Mesenchymal stem cell (in vitro differentiated cells and primary cell): ENCODE results near the gene PKP3.

ENCODE experiments used
- DNase-seq: peaks from one replicate; pipeline ENCODE4 v3.0.0-alpha.2; 2013
- H2AFZ ChIP-seq: one replicate; pipeline ENCODE4 v1.6.1; 2013; ENCODE audit warnings: low read depth, mild to moderate bottlenecking, control low read depth, inconsistent platforms, low read length, moderate library complexity
- H2AK5ac ChIP-seq: 2 replicates; pipeline ENCODE4 v1.6.1; 2013; ENCODE audit warnings: low read length, moderate library complexity, mild to moderate bottlenecking, inconsistent platforms; ENCODE audit not compliant: severe bottlenecking
- H2BK120ac ChIP-seq: one replicate; pipeline ENCODE4 v1.6.1; 2013; ENCODE audit warnings: low read depth, mild to moderate bottlenecking, inconsistent platforms, low read length, moderate library complexity
- H2BK12ac ChIP-seq, 2 experiments: one replicate each; pipeline ENCODE4 v1.6.1; 2013; ENCODE audit warnings: inconsistent platforms in 2 of 2, low read length in 2 of 2, mild to moderate bottlenecking in 2 of 2, moderate library complexity in 2 of 2, control low read depth in 1 of 2
- H2BK15ac ChIP-seq: one replicate; pipeline ENCODE4 v1.6.1; 2013; ENCODE audit warnings: mild to moderate bottlenecking, low read depth, inconsistent platforms; ENCODE audit not compliant: poor library complexity, severe bottlenecking
- H2BK5ac ChIP-seq: 2 replicates; pipeline ENCODE4 v1.6.1; 2013; ENCODE audit warnings: low read depth, mild to moderate bottlenecking, low read length, control low read depth, inconsistent platforms; ENCODE audit not compliant: poor library complexity, severe bottlenecking
- H3K14ac ChIP-seq, 2 experiments: one replicate each; pipeline ENCODE4 v1.6.1; 2013; ENCODE audit warnings: inconsistent platforms in 2 of 2, low read length in 2 of 2, control low read depth in 1 of 2, mild to moderate bottlenecking in 1 of 2, moderate library complexity in 1 of 2
- H3K18ac ChIP-seq, 2 experiments: one replicate each; pipeline ENCODE4 v1.6.1; 2013; ENCODE audit warnings: inconsistent platforms in 2 of 2, low read length in 2 of 2, control low read depth in 1 of 2, low read depth in 1 of 2, mild to moderate bottlenecking in 1 of 2
- H3K23ac ChIP-seq, 2 experiments: one replicate each; pipeline ENCODE4 v1.6.1; 2013; ENCODE audit warnings: inconsistent platforms in 2 of 2, low read length in 2 of 2, mild to moderate bottlenecking in 2 of 2, moderate library complexity in 2 of 2, control low read depth in 1 of 2
- H3K27ac ChIP-seq: 2 replicates; pipeline ENCODE4 v1.5.1; 2013; ENCODE audit warnings: mild to moderate bottlenecking, moderate library complexity, low read length, control low read depth, inconsistent platforms; ENCODE audit not compliant: poor library complexity, severe bottlenecking
- H3K27me3 ChIP-seq, 2 experiments: 2 replicates each; pipeline versions ENCODE4 v1.6.1 to v1.7.0; 2013; ENCODE audit warnings: low read length in 2 of 2, mild to moderate bottlenecking in 2 of 2, moderate library complexity in 2 of 2, control low read depth in 1 of 2, inconsistent platforms in 1 of 2; ENCODE audit not compliant: control insufficient read depth in 1 of 2, insufficient read depth in 1 of 2
- H3K36me3 ChIP-seq, 2 experiments: 2 replicates each; pipeline versions ENCODE4 v1.6.1 to v1.7.0; 2013; ENCODE audit warnings: low read length in 2 of 2, control low read depth in 1 of 2, inconsistent platforms in 1 of 2, low read depth in 1 of 2, mild to moderate bottlenecking in 1 of 2; ENCODE audit not compliant: insufficient read depth in 2 of 2, control insufficient read depth in 1 of 2
- H3K4ac ChIP-seq, 2 experiments: one replicate each; pipeline ENCODE4 v1.6.1; 2013; ENCODE audit warnings: inconsistent platforms in 2 of 2, low read length in 2 of 2, mild to moderate bottlenecking in 2 of 2, moderate library complexity in 2 of 2, control low read depth in 1 of 2, low read depth in 1 of 2
- H3K4me1 ChIP-seq: 2 replicates; pipeline ENCODE4 v1.6.1; 2013; ENCODE audit warnings: low read depth, low read length, control low read depth; ENCODE audit not compliant: control insufficient read depth, insufficient read depth
- H3K4me2 ChIP-seq: 2 replicates; pipeline ENCODE4 v1.6.1; 2013; ENCODE audit warnings: low read length, mild to moderate bottlenecking, inconsistent platforms; ENCODE audit not compliant: poor library complexity, severe bottlenecking
- H3K4me3 ChIP-seq, 2 experiments: 2 replicates each; pipeline versions ENCODE4 v1.5.1 to v1.7.0; 2013; ENCODE audit warnings: low read length in 2 of 2, mild to moderate bottlenecking in 2 of 2, control low read depth in 1 of 2, low read depth in 1 of 2; ENCODE audit not compliant: insufficient read depth in 1 of 2
- H3K79me1 ChIP-seq: replicated peaks from 2 replicates; pipeline ENCODE4 v1.6.1; 2013; ENCODE audit warnings: mild to moderate bottlenecking, control low read depth, low read length, inconsistent platforms; ENCODE audit not compliant: poor library complexity, severe bottlenecking
- H3K9ac ChIP-seq: 2 replicates; pipeline ENCODE4 v1.7.0; 2013; ENCODE audit warnings: mild to moderate bottlenecking, low read length, moderate library complexity
- H3K9me3 ChIP-seq: 2 replicates; pipeline ENCODE4 v1.7.0; 2013; ENCODE audit warnings: mild to moderate bottlenecking, low read length; ENCODE audit not compliant: control insufficient read depth
- H4K8ac ChIP-seq: one replicate; pipeline ENCODE4 v1.6.1; 2013; ENCODE audit warnings: inconsistent platforms, mild to moderate bottlenecking, low read length, moderate library complexity
- H4K91ac ChIP-seq: one replicate; pipeline ENCODE4 v1.6.1; 2013; ENCODE audit warnings: mild to moderate bottlenecking, low read length, inconsistent platforms
- WGBS: methylation state at CpG from one replicate; pipeline ENCODE4 v1.1.7; 2013; ENCODE audit warnings: mixed read lengths; 5-methylcytosine and 5-hydroxymethylcytosine counted together

The PKP3 gene

DNA sequence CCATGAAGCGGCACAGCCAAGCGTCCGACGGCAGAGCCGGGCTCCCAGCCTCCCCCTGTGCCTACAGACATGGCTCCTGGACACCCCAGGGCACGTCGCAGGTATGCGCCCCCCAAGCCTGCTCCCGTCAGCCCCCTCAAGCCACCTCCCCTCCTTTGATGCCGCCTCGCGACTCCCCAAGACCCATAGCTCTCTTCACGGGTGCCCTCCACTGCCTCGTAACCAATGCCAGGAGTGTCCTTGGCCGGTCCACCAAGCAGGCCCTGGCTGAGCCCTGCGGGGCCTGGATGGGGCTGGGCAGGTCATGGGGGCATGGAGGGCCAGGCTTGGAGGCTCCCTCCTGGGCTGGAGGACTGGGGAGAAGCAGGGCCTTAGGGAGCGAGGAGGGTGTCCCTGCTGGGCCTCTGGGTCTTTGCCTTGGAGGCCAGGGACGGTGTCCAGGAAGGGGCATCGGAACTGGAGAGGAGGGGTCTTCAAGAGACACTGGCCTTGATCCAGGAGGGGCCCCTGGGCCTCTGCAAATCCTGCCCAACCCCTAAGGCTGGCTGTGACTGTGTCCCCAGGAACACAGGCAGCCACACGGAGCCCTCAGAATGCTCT, 38.6 kb downstream of the PKP3 start:
- DNase-seq: no peak
- H3K4me3 ChIP-seq: no peak overlapping the region
- no peak overlapping the region for H3K27ac ChIP-seq
- H3K18ac ChIP-seq: no peak overlapping the region
- H2BK15ac ChIP-seq: no peak overlapping the region
- WGBS: 89% methylated on average over 20 of the region's 20 CpGs
- no peak overlapping the region for H4K91ac ChIP-seq
- no peak overlapping the region for H3K4ac ChIP-seq
- no peak overlapping the region for H3K14ac ChIP-seq
- H2AK5ac ChIP-seq: no peak overlapping the region
- no peaks in the 10 kb centered on the region for H3K79me1 ChIP-seq
- H3K27me3 ChIP-seq: peaks cover 0 to 28% of the 10 kb centered on the region in 2 experiments
- no peak overlapping the region for H4K8ac ChIP-seq
- H2BK120ac ChIP-seq: no peak overlapping the region
- H3K23ac ChIP-seq: no peak overlapping the region
- H3K36me3 ChIP-seq: no peaks in the 10 kb centered on the region
- no peak overlapping the region for H2AFZ ChIP-seq
- H3K4me2 ChIP-seq: no peak overlapping the region
- H2BK5ac ChIP-seq: no peak overlapping the region
- peaks cover 4% of the 10 kb centered on the region for H3K4me1 ChIP-seq
- H2BK12ac ChIP-seq: no peak overlapping the region
- H3K9me3 ChIP-seq: no peaks in the 10 kb centered on the region
- no peak overlapping the region for H3K9ac ChIP-seq

- H2AK5ac ChIP-seq: no peak overlapping the region
- peaks cover 4% of the 10 kb centered on the region for H3K4me1 ChIP-seq
- no peak overlapping the region for H3K4ac ChIP-seq
- no peak overlapping the region for H3K27ac ChIP-seq
- WGBS: 94% methylated on average over 17 of the region's 17 CpGs
- H2BK12ac ChIP-seq: no peak overlapping the region
- no peak overlapping the region for H3K23ac ChIP-seq
- H3K9me3 ChIP-seq: no peaks in the 10 kb centered on the region
- H2AFZ ChIP-seq: no peak overlapping the region
- no peak overlapping the region for H3K9ac ChIP-seq
- peaks cover 0 to 30% of the 10 kb centered on the region in 2 experiments for H3K27me3 ChIP-seq
- H3K14ac ChIP-seq: no peak overlapping the region
- H4K8ac ChIP-seq: no peak overlapping the region
- no peak for DNase-seq
- no peak overlapping the region for H3K4me3 ChIP-seq
- H4K91ac ChIP-seq: no peak overlapping the region
- H3K36me3 ChIP-seq: no peaks in the 10 kb centered on the region
- no peak overlapping the region for H2BK15ac ChIP-seq
- H2BK5ac ChIP-seq: no peak overlapping the region
- no peaks in the 10 kb centered on the region for H3K79me1 ChIP-seq
- H3K4me2 ChIP-seq: no peak overlapping the region
- no peak overlapping the region for H3K18ac ChIP-seq
- no peak overlapping the region for H2BK120ac ChIP-seq
Observed at GRCh38 chr11:433111-433510, 39.1 kb downstream of the PKP3 start.

- Histone ChIP-seq H3K4ac (no peak overlapping the region), H3K4me1 (peaks cover 4% of the 10 kb centered on the region), H3K9me3 (no peaks in the 10 kb centered on the region), H3K18ac (no peak overlapping the region), H3K27ac (no peak overlapping the region), H3K4me3 (no peak overlapping the region), H3K79me1 (no peaks in the 10 kb centered on the region), H3K4me2 (no peak overlapping the region), H2AK5ac (no peak overlapping the region), H3K36me3 (no peaks in the 10 kb centered on the region), H3K23ac (no peak overlapping the region), H2BK15ac (no peak overlapping the region), H3K27me3 (peaks cover 0 to 30% of the 10 kb centered on the region in 2 experiments), H3K9ac (no peak overlapping the region), H2BK12ac (no peak overlapping the region), H2AFZ (no peak overlapping the region), H3K14ac (no peak overlapping the region), H4K91ac (no peak overlapping the region), H4K8ac (no peak overlapping the region), H2BK120ac (no peak overlapping the region), H2BK5ac (no peak overlapping the region)
- 89% methylated on average over 20 of the region's 20 CpGs for WGBS
- DNase-seq: no peak
Observed at GRCh38 chr11:433641-434040, 39.6 kb downstream of the PKP3 start.

- Histone ChIP-seq H4K8ac (no peak overlapping the region), H3K79me1 (no peaks in the 10 kb centered on the region), H2BK120ac (no peak overlapping the region), H3K4me3 (no peak overlapping the region), H3K9me3 (no peaks in the 10 kb centered on the region), H2BK5ac (no peak overlapping the region), H4K91ac (no peak overlapping the region), H3K36me3 (no peaks in the 10 kb centered on the region), H2AFZ (no peak overlapping the region), H3K4ac (no peak overlapping the region), H3K9ac (no peak overlapping the region), H3K4me1 (peaks cover 3% of the 10 kb centered on the region), H3K27me3 (peaks cover 0 to 38% of the 10 kb centered on the region in 2 experiments), H3K14ac (no peak overlapping the region), H3K18ac (no peak overlapping the region), H2BK12ac (no peak overlapping the region), H3K4me2 (no peak overlapping the region), H3K23ac (no peak overlapping the region), H3K27ac (no peak overlapping the region), H2BK15ac (no peak overlapping the region), H2AK5ac (no peak overlapping the region)
- no peak for DNase-seq
- 87% methylated on average over 16 of the region's 16 CpGs for WGBS
Observed at GRCh38 chr11:434496-434895, 40.5 kb downstream of the PKP3 start.
